Loucy (cell line): Measurements from ENCODE around the gene KSR2.

Source experiments
- EZH2phosphoT487 ChIP-seq: fragments of 200-600 bp; IDR thresholded peaks from 2 replicates; pipeline ENCODE4 v1.6.1; 2018; ENCODE audit warnings: antibody characterized with exemption, mild to moderate bottlenecking, moderate library complexity, borderline replicate concordance
- TF ChIP-seq, protein P1 (sequence below): fragments of 200-600 bp; sonication (generic); conservative IDR thresholded peaks from 2 replicates; pipeline ENCODE4 v1.5.1; 2014; ENCODE audit warnings: mild to moderate bottlenecking, antibody characterized with exemption, low read length

DNA sequence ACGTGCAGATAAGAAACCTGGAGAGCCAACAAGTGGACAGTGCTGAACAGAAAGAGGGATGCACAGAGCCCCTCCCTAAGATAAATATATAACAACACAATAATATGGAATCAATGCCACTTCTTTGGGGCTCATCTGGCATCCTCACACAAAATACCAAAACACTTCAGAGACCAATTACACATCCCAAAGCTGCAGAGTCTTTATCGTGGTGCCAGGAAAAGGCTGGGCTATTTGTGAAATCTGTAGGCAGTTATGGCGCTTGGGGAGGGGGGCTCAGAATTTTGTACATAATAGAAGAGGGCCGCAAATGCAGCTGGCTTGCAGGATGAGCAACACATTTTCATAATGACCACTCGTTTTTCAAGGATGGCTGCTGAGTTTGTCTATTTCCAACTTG, 446.9 kb downstream of the KSR2 start:
- TF ChIP-seq, protein P1, sequence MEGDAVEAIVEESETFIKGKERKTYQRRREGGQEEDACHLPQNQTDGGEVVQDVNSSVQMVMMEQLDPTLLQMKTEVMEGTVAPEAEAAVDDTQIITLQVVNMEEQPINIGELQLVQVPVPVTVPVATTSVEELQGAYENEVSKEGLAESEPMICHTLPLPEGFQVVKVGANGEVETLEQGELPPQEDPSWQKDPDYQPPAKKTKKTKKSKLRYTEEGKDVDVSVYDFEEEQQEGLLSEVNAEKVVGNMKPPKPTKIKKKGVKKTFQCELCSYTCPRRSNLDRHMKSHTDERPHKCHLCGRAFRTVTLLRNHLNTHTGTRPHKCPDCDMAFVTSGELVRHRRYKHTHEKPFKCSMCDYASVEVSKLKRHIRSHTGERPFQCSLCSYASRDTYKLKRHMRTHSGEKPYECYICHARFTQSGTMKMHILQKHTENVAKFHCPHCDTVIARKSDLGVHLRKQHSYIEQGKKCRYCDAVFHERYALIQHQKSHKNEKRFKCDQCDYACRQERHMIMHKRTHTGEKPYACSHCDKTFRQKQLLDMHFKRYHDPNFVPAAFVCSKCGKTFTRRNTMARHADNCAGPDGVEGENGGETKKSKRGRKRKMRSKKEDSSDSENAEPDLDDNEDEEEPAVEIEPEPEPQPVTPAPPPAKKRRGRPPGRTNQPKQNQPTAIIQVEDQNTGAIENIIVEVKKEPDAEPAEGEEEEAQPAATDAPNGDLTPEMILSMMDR: no peak
- TF ChIP-seq EZH2phosphoT487: no peak
